Activated CD8-positive, alpha-beta memory T cell treated with anti-CD3 and anti-CD28 coated beads for 4 hours (primary cell): ENCODE results near the gene RNF19B.

ENCODE experiments used
- DNase-seq, 2 donors: peaks; one replicate each; pipeline ENCODE4 v3.0.0-alpha.2; 2020; ENCODE audit warnings: low read depth in 2 of 2

The RNF19B gene

GRCh38 chr1:32900956-32901822 lies 63.4 kb downstream of the RNF19B start, which contains the start of gene TMEM54:
Gene TMEM54 (minus strand): TSS chr1:32901389. CDS start chr1:32901238, 151 bp downstream.
- no peak for DNase-seq

GRCh38 chr1:32900371-32900955 lies 64.1 kb downstream of the RNF19B start:
- DNase-seq: no peak

- no peak for DNase-seq
These were observed 64.9 kb downstream of the RNF19B start for GRCh38 chr1:32899586-32900296.

DNA sequence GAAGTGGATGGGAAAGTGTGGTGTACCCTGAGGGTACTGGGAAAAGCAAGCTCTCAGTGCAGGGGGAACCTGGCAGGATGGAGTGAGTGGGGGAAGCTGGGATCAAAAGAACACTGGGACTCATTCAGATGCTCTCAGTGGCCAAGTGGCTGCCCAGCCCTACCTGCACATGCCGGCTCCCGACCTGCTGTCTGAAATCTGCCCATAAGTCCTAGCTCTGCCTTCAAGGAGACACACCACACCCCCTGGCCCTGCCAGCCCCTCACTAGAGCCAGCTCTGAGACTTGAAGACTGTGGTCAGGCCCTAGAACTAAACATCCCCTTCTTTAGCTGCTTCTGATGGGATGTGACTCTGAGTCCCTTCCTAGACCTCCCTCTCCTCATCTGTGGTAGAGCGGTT lies 65.7 kb downstream of the RNF19B start:
- no peak for DNase-seq

DNA sequence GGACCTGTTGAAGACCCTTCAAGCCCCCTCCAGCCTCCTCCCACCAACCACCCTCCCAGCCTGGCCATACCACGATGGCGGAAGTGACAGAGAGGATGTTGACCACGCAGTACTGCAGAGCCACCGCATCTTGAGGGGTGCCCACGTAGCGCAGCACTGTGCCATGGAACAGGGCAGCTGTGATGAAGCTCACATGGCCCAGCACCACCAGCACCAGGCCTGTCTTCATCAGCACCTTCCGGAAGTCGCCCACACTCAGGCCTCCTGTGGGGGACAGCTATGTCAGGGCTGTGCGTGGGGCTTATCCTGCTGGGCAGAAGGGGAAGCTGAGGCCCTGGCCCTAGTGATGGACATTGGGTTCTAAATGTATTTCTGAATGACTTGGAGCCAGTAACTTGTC lies 66.6 kb downstream of the RNF19B start:
- DNase-seq: no peak

- DNase-seq: no peak
These were observed 67.2 kb downstream of the RNF19B start for GRCh38 chr1:32897082-32898049.

GRCh38 chr1:32896451-32896850 lies 68.2 kb downstream of the RNF19B start:
- no peak for DNase-seq

- no peak for DNase-seq
These were observed 69.0 kb downstream of the RNF19B start for GRCh38 chr1:32895325-32896215.

DNA sequence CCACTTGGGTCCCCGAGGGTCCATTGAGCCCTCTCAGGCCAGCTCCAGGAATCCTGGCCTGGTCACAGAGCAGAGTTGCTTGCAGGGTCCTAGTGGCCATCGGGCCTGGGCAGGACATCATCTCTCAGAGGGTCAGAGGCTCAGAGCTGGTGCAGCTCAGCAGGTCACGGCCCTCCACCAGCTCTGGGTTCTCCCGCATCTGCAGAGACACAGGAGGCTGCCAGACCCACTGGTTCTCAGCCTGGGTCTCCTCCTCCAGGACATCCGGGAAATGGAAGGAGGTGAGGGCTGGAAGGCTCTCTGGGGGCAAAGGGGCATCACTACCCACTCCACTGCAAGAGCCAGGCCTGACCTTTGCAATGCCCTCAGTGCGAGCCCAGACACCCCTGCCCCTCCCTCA lies 69.9 kb downstream of the RNF19B start:
- no peak for DNase-seq

- no peak for DNase-seq
These were observed 70.5 kb downstream of the RNF19B start for GRCh38 chr1:32894019-32894600.

DNA sequence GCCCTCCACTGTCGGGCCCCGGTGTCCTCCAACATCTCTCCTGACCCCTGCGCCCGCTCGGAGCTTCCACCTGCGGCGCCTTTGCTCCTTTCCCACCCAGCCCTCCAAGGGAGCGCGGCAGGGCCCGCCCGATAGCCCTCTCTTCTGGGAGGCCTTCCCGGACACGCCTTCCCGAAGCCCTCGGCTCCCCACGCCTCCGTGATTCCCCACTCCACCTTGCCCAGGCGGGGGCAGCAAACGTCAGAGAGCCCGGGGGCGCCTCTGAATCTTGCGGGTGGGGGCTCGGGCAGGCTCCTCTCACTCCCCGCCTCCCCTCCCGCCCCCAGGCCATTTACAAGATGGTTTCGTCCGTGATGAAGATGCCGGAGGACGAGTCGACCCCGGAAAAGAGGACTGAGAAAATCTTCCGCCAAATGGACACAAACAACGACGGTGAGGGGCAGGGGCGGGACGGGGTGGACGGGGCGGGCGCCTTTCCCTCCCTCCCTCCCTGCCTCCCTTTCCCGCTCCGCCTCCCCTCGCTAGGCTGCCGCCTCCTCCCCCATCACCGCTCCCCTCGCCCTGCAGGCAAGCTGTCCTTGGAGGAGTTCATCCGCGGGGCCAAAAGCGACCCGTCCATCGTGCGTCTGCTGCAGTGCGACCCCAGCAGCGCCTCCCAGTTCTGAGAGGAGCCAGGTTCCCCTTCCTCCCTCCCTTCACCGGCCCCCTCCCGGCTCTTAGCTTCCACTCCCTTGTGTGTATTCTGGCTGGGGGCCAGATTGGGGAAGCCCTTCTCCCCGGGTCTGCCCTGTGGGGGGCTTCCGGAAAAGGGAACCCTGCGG lies 71.2 kb downstream of the RNF19B start:
- DNase-seq: no peak

DNA sequence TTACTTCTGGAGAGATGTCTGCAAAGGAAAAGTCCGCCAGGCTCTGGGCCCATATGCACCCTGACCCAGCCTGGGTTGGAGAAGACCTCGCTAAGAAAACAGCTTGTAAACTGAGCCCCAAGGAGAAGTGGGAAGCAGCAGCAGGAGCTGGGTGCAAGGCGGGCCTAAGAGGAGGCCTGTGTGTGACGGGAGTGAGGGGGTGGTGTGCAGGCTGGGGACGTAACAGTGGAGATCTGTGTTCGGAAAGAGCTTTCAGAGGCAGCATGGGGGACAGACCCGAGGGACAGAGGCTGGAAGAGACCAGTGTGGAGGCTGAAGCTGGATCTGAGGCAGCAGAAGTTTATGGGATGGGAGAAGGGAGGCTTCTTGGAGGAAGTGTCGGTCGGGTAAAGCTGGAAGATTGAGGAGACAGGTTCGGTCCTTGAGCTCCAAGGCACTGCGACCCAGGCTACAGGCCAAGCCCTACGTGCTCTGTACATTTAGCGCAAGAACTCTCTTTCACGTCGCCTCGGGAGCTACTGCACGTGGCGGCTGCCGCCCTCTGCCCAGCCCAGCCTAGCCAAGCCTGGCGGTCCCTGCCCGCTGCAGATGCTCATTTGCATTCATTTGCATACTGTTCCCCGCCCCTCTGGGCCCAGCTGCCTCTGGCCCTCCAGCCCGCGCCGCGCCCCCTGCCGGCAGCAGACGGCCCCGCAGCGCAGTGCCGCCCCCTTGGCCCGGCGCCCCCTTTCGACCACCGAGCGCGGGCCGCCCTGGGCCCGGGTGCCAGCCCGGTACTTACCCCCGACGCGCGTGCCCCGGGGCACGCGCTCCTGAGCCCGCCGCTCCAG lies 72.0 kb downstream of the RNF19B start:
- no peak for DNase-seq

- no peak for DNase-seq
These were observed 73.0 kb downstream of the RNF19B start for GRCh38 chr1:32891630-32892029.

DNA sequence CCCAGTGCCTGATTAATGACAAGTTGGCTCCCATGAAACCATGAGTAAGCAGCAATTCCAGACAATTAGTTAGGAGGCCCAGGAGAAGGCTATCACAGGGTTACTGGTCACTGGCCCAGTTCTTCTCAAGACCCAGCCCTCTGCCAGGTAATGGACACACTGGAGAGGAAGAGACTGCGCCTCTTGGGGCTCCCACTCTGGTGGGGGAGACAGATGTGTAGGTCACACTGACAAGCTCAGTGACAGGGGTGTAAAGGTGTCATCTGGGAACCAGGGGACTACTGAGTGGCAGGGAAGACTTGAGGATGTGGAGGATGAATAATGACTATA lies 73.4 kb downstream of the RNF19B start:
- no peak for DNase-seq

DNA sequence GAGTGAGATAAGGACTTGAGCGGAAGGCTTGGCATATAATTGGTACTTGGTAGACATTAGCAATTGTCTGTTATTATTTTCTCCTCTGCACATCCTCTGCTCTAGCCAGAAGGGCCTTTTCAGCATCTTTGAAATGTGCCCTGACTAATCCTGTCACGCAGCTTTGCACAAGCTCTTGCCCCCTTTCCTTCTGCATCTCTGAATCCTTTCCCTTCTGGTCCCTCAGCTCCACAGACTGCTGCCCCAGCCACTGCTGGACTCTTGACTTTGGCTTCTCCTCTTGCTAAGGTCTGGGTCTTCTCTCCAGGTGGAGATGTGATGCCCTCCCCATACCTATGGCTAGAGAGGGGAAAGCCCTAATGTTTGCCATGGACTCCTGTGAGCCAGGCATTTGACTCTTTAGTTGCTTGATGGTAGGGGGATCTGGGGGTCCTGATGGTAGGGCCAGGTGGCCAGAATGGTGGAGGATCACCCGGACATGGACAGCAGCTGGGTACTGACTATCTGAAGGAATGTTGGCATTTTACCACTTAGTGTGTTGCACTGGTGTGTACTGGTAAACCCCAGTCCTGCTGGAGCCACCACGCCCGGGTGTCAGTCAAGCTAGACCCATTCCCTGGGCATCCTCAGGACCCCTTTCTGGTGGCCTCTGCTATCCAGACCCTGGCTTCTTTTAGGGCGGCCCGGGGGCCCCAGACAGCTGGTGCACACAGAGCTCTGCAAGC lies 73.9 kb downstream of the RNF19B start:
- no peak for DNase-seq

DNA sequence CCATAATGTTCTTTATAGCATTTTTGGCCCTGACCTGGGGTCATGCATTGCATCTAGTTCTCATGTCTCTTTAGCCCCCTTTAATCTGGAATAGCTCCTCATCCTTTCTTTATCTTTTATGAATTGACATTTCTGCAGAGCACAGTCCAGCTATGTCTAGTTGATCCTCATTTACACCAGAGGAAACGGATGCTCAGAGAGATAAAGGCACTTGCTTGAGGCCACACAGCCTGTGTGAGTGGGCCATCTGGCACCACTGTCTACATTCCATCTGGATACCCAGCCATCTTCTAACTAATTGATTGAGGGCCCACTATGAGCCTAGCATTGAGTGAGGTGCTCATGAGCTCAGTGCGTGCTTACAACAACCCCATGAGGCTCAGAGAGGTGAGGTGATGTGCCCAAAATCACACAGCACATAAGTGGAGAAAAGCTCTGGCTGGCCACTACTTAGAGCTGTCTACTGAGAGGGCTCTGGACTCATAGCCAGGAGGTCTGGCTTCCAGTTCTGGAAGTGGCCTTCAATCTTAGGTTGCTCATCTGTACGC lies 74.8 kb downstream of the RNF19B start:
- DNase-seq: no peak

DNA sequence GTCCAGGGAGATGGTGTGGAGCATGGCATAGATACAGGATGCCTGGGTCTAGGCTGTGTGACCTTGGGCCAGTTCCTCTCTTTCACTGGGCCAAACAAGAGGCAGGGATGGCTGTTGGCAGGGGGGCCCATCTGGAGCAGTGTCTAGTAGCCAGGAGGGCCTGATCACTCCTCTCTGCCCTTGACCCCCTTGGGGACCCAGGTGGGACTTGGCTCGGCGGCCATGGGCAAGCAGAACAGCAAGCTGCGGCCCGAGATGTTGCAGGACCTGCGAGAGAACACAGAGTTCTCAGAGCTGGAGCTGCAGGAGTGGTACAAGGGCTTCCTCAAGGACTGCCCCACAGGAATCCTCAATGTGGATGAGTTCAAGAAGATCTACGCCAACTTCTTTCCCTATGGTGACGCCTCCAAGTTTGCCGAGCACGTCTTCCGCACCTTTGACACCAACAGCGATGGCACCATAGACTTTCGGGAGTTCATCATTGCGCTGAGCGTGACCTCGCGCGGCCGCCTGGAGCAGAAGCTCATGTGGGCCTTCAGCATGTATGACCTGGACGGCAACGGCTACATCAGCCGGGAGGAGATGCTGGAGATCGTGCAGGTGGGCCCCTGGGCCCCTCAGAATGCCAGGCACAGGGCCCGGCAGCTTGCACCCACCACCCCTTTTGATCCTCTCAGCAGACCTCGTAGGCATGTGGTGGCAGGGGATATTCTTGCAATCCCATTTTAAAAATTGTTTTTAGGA lies 75.8 kb downstream of the RNF19B start:
- DNase-seq: no peak
